CD4-positive, alpha-beta memory T cell (primary cell): ENCODE measurements around the gene FNDC3B. TPM values are rescaled to one million over a fixed set of nuclear protein-coding genes. Genes with fewer than 3 reads are reported as not detected.
A peak's percentile ranks its signal among the peaks of the same experiment; 100 is the strongest.

Experiments
- CTCF ChIA-PET: fragments of 350-600 bp; sonication (Branson Sonifier 250); formaldehyde crosslinking; loops from one replicate; lab custom pipeline; 2021; ENCODE audit warnings: inconsistent platforms; ENCODE audit not compliant: partially characterized antibody; lab: Charles Lee
- POLR2A ChIA-PET: fragments of 350-600 bp; sonication (Branson Sonifier 250); formaldehyde crosslinking; loops from one replicate; lab custom pipeline; 2021; ENCODE audit not compliant: partially characterized antibody; lab: Charles Lee
- DNase-seq, 5 donors: peaks; one replicate each; pipeline versions ENCODE4 v3.0.0 to v3.0.0-alpha.2; 2020 to 2022; ENCODE audit warnings: mixed read lengths in 1 of 5
- H3K27ac ChIP-seq: one replicate; pipeline ENCODE4 v1.7.0; 2013; ENCODE audit warnings: low read depth, low read length
- H3K27me3 ChIP-seq: 2 replicates; pipeline ENCODE4 v1.7.0; 2013; ENCODE audit warnings: mild to moderate bottlenecking, low read length, moderate library complexity; ENCODE audit not compliant: insufficient read depth
- H3K36me3 ChIP-seq: 2 replicates; pipeline ENCODE4 v1.7.0; 2013; ENCODE audit warnings: mild to moderate bottlenecking, low read length, moderate library complexity; ENCODE audit not compliant: insufficient read depth
- H3K4me1 ChIP-seq: 2 replicates; pipeline ENCODE4 v1.7.0; 2013; ENCODE audit warnings: mild to moderate bottlenecking, low read length, moderate library complexity; ENCODE audit not compliant: insufficient read depth
- H3K4me3 ChIP-seq, 2 donors: one replicate each; pipeline ENCODE4 v1.7.0; 2013; ENCODE audit warnings: low read length in 2 of 2, mild to moderate bottlenecking in 1 of 2
- H3K9me3 ChIP-seq, 2 donors: one replicate each; pipeline ENCODE4 v1.7.0; 2013; ENCODE audit warnings: low read length in 2 of 2, control low read depth in 1 of 2; ENCODE audit not compliant: control insufficient read depth in 1 of 2
- H3K27ac Mint-ChIP-seq, 7 donors: one replicate each; pipeline ENCODE4 v1.8.0; 2020 to 2021; ENCODE audit warnings: mixed read lengths in 7 of 7, mild to moderate bottlenecking in 6 of 7, inconsistent platforms in 3 of 7, moderate library complexity in 3 of 7
- H3K27me3 Mint-ChIP-seq, 2 donors: one replicate each; pipeline ENCODE4 v1.8.0; 2020 to 2021; ENCODE audit warnings: mixed read lengths in 2 of 2
- H3K36me3 Mint-ChIP-seq, 2 donors: one replicate each; pipeline ENCODE4 v1.8.0; 2020 to 2021; ENCODE audit warnings: mixed read lengths in 2 of 2, inconsistent platforms in 1 of 2, mild to moderate bottlenecking in 1 of 2
- H3K4me1 Mint-ChIP-seq, 4 donors: one replicate each; pipeline ENCODE4 v1.8.0; 2020 to 2021; ENCODE audit warnings: mixed read lengths in 4 of 4, mild to moderate bottlenecking in 1 of 4
- H3K4me3 Mint-ChIP-seq, 8 donors: one replicate each; pipeline ENCODE4 v1.8.0; 2020 to 2021; ENCODE audit warnings: mixed read lengths in 8 of 8, mild to moderate bottlenecking in 7 of 8, moderate library complexity in 6 of 8, inconsistent platforms in 3 of 8
- H3K9me3 Mint-ChIP-seq, 8 donors: one replicate each; pipeline ENCODE4 v1.8.0; 2020 to 2021; ENCODE audit warnings: mixed read lengths in 8 of 8, mild to moderate bottlenecking in 5 of 8, inconsistent platforms in 3 of 8, moderate library complexity in 1 of 8
- intact Hi-C: fragments of 100-400 bp; cut with micrococcal nuclease; formaldehyde crosslinking; loops from one replicate; pipeline ENCODE4 v1.15.1; 2023
- polyA plus RNA-seq, 2 donors: library from polyadenylated mRNA; unstranded; fragments of 300-500 nt; fragmentation: Illumina TruSeq; gene quantifications; one replicate each; pipeline ENCODE4 v1.2.3, GENCODE V29; 2021
- total RNA-seq, 2 experiments: library from RNA; stranded (reverse); gene quantifications; one replicate each; pipeline ENCODE4 v1.2.3, GENCODE V29; 2021

Gene FNDC3B
- total and polyA plus RNA-seq, 4 experiments from 2014 or later: 10.9 to 18.2 (median 14.8) TPM

- POLR2A ChIA-PET: no interaction called here
- peaks cover 0 to 7% (median 3%) of the 10 kb centered on the region in 4 donors for H3K4me1 Mint-ChIP-seq
- H3K9me3 Mint-ChIP-seq: no peaks in the 10 kb centered on the region
- H3K27ac Mint-ChIP-seq: peak overlapping the region in 3 of 7 donors; percentile 6 to 57 (median 11)
- peaks cover 24 to 50% of the 10 kb centered on the region in 2 donors for H3K36me3 Mint-ChIP-seq
- Histone ChIP-seq H3K27me3 (no peaks in the 10 kb centered on the region), H3K9me3 (no peaks in the 10 kb centered on the region), H3K4me3 (no peak overlapping the region), H3K36me3 (no peaks in the 10 kb centered on the region), H3K27ac (no peak overlapping the region), H3K4me1 (no peaks in the 10 kb centered on the region)
- DNase-seq: no peak
- CTCF ChIA-PET: interaction anchor here (1.5 to 8.3 kb wide), 3 partner anchors 13 to 294 kb away, joined by 3 to 110 read pairs (median 76); no protein-coding TSS in a partner anchor
- no peaks in the 10 kb centered on the region for H3K27me3 Mint-ChIP-seq
- H3K4me3 Mint-ChIP-seq: no peak overlapping the region
- intact Hi-C loops: no loop called here
Observed at GRCh38 chr3:172328282-172328681, 288.9 kb downstream of the FNDC3B start.

- Histone ChIP-seq H3K27ac (no peak overlapping the region), H3K27me3 (no peaks in the 10 kb centered on the region), H3K4me1 (no peaks in the 10 kb centered on the region), H3K9me3 (no peaks in the 10 kb centered on the region), H3K4me3 (no peak overlapping the region), H3K36me3 (no peaks in the 10 kb centered on the region)
- H3K27me3 Mint-ChIP-seq: no peaks in the 10 kb centered on the region
- intact Hi-C loops: no loop called here
- no peaks in the 10 kb centered on the region for H3K9me3 Mint-ChIP-seq
- DNase-seq: no peak
- no peak overlapping the region for H3K4me3 Mint-ChIP-seq
- H3K36me3 Mint-ChIP-seq: peaks cover 22 to 49% of the 10 kb centered on the region in 2 donors
- peaks cover 0 to 7% (median 3%) of the 10 kb centered on the region in 4 donors for H3K4me1 Mint-ChIP-seq
- ChIA-PET CTCF (interaction anchor here (0.5 to 8.3 kb wide), 5 partner anchors 12 to 339 kb away, joined by 3 to 110 read pairs (median 5); no protein-coding TSS in a partner anchor), POLR2A (no interaction called here)
- no peak overlapping the region for H3K27ac Mint-ChIP-seq
Observed at GRCh38 chr3:172329070-172329469, 289.7 kb downstream of the FNDC3B start.

DNA sequence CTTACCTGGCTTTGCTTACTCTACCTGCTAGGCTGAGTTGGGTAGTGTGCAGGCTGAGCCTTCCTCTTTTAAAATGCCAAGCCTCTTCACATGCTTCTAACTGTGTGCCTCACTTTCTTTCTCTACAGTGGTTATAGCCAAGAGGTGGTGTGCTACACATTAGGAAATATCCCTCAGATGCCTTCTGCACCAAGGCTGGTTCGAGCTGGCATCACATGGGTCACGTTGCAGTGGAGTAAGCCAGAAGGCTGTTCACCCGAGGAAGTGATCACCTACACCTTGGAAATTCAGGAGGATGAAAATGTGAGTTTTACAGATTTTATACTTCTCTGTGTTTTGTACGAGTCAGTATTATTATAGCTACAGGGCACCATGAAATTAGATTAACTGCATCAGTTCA, 291.0 kb downstream of the FNDC3B start:
- H3K4me3 ChIP-seq: no peak overlapping the region
- no peaks in the 10 kb centered on the region for H3K27me3 ChIP-seq
- H3K9me3 ChIP-seq: no peaks in the 10 kb centered on the region
- Mint-ChIP-seq H3K36me3 (peaks cover 20 to 41% of the 10 kb centered on the region in 2 donors), H3K27ac (peak overlapping the region in 2 of 7 donors; percentile 35 to 54), H3K27me3 (no peaks in the 10 kb centered on the region), H3K4me3 (no peak overlapping the region), H3K4me1 (peaks cover 0 to 7% (median 3%) of the 10 kb centered on the region in 4 donors), H3K9me3 (no peaks in the 10 kb centered on the region)
- H3K4me1 ChIP-seq: no peaks in the 10 kb centered on the region
- intact Hi-C loops: no loop called here
- DNase-seq: no peak
- POLR2A ChIA-PET: no interaction called here
- CTCF ChIA-PET: interaction anchor here (1.0 to 8.3 kb wide), 14 partner anchors 9 to 339 kb away, joined by 3 to 110 read pairs (median 4); no protein-coding TSS in a partner anchor
- H3K36me3 ChIP-seq: no peaks in the 10 kb centered on the region
- no peak overlapping the region for H3K27ac ChIP-seq

DNA sequence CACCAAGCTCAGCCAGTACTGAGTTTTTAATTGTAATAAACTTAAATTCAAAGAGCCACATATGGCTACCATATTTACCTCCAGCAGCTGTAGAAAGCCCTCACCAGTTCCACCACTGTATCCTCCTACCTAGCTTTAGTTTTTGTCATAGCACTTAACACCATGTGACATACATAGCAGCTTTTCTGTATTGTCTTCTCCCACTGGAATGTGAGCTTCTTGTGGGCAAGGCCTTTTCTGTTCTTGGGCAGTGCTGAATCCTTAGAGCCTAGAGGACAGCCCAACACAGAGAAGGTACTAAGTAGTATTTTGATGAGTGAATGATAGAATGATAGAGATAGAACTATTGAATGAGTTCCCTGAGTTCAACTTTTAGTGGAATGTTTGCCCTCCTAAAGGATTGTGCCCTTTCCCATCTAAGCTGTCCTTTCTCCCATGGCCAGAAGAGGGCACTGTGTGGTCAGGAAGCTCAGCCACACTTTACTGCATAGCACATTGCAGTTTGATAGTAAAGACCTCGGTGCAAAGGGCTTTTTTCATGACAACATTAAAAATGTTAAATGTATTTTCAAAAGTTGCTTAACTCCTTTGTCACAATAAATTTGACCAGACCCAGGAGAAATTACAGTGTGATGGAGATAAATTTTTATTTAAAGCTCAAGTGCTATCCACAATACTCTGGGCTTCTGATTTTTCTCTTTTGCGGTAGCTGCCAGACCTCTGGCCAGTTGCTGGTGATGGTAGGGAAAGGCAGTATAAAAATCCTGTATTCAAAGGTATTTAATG, 293.1 kb downstream of the FNDC3B start:
- no peaks in the 10 kb centered on the region for H3K27me3 ChIP-seq
- H3K4me3 ChIP-seq: no peak overlapping the region
- peak overlapping the region in 1 of 7 donors; percentile 15 for H3K27ac Mint-ChIP-seq
- H3K36me3 Mint-ChIP-seq: peaks cover 20 to 40% of the 10 kb centered on the region in 2 donors
- CTCF ChIA-PET: interaction anchor here (0.7 to 8.3 kb wide), 74 partner anchors 9 to 1003 kb away, joined by 3 to 110 read pairs (median 4); partner anchors contain the start of gene FNDC3B
- peak; percentile 40 to 57 (median 47) for DNase-seq
- no peak overlapping the region for H3K27ac ChIP-seq
- intact Hi-C loops: loop anchor here (1.0 to 2.0 kb wide), 5 partner anchors 144 to 335 kb away; partner anchors contain the start of gene FNDC3B
- H3K9me3 ChIP-seq: no peaks in the 10 kb centered on the region
- no peaks in the 10 kb centered on the region for H3K27me3 Mint-ChIP-seq
- POLR2A ChIA-PET: interaction anchor here (0.9 to 1.3 kb wide), 2 partner anchors 294 to 334 kb away, joined by 3 to 5 read pairs; partner anchors contain the start of gene FNDC3B
- H3K4me3 Mint-ChIP-seq: no peak overlapping the region
- H3K4me1 Mint-ChIP-seq: peaks cover 0 to 7% (median 3%) of the 10 kb centered on the region in 4 donors
- H3K36me3 ChIP-seq: no peaks in the 10 kb centered on the region
- H3K4me1 ChIP-seq: no peaks in the 10 kb centered on the region
- H3K9me3 Mint-ChIP-seq: no peaks in the 10 kb centered on the region

- Mint-ChIP-seq H3K27me3 (no peaks in the 10 kb centered on the region), H3K4me3 (no peak overlapping the region), H3K9me3 (no peaks in the 10 kb centered on the region), H3K4me1 (peaks cover 0 to 7% (median 3%) of the 10 kb centered on the region in 4 donors), H3K36me3 (peaks cover 20 to 39% of the 10 kb centered on the region in 2 donors), H3K27ac (no peak overlapping the region)
- ChIA-PET CTCF (interaction anchor here (0.7 to 8.3 kb wide), 63 partner anchors 8 to 1004 kb away, joined by 3 to 110 read pairs (median 5); partner anchors contain the start of gene FNDC3B), POLR2A (interaction anchor here (0.7 to 1.3 kb wide), 2 partner anchors 202 to 333 kb away, joined by 3 to 5 read pairs; no protein-coding TSS in a partner anchor)
- Histone ChIP-seq H3K27me3 (no peaks in the 10 kb centered on the region), H3K4me3 (no peak overlapping the region), H3K4me1 (no peaks in the 10 kb centered on the region), H3K27ac (no peak overlapping the region), H3K9me3 (no peaks in the 10 kb centered on the region), H3K36me3 (no peaks in the 10 kb centered on the region)
- intact Hi-C loops: loop anchor here (2.0 kb wide), 2 partner anchors 144 to 264 kb away; no protein-coding TSS in a partner anchor
- no peak for DNase-seq
Observed at GRCh38 chr3:172333042-172333377, 293.6 kb downstream of the FNDC3B start.

- Histone ChIP-seq H3K4me3 (no peak overlapping the region), H3K36me3 (no peaks in the 10 kb centered on the region), H3K4me1 (no peaks in the 10 kb centered on the region), H3K27ac (no peak overlapping the region), H3K9me3 (no peaks in the 10 kb centered on the region), H3K27me3 (no peaks in the 10 kb centered on the region)
- Mint-ChIP-seq H3K27me3 (no peaks in the 10 kb centered on the region), H3K9me3 (no peaks in the 10 kb centered on the region), H3K36me3 (peaks cover 20 to 34% of the 10 kb centered on the region in 2 donors), H3K4me1 (peaks cover 0 to 7% (median 3%) of the 10 kb centered on the region in 4 donors), H3K27ac (peak overlapping the region in 2 of 7 donors; percentile 76 to 89), H3K4me3 (no peak overlapping the region)
- DNase-seq: no peak
- CTCF ChIA-PET: interaction anchor here (2.5 to 8.3 kb wide), 3 partner anchors 295 to 332 kb away, joined by 26 to 76 read pairs (median 36); partner anchors contain the start of gene FNDC3B
- POLR2A ChIA-PET: interaction anchor here (0.7 kb wide), 1 partner anchor 203 kb away, joined by 3 read pairs; no protein-coding TSS in a partner anchor
- intact Hi-C loops: loop anchor here (2.0 kb wide), 2 partner anchors 143 to 263 kb away; no protein-coding TSS in a partner anchor
Observed at GRCh38 chr3:172333692-172334457, 294.5 kb downstream of the FNDC3B start.
